AG04449 (cell line): ENCODE measurements around the gene DHH.

Source experiments
- CTCF ChIA-PET: fragments of 350-600 bp; formaldehyde crosslinking; extraction: SDS; loops from one replicate; lab custom pipeline; 2021; ENCODE audit warnings: antibody characterized with exemption; lab: Yijun Ruan, JAX
- POLR2A ChIA-PET: fragments of 400-600, 350-600 bp; formaldehyde crosslinking; extraction: SDS; loops from one replicate; lab custom pipeline; 2020; ENCODE audit warnings: antibody characterized with exemption, inconsistent platforms; lab: Yijun Ruan, JAX
- DNase-seq: peaks from one replicate; pipeline ENCODE4 v3.0.0-alpha.2; 2010; ENCODE audit warnings: low read depth, low spot score
- H3K4me3 ChIP-seq: 2 replicates; pipeline ENCODE4 v1.5.1; 2011; ENCODE audit warnings: low read depth, mild to moderate bottlenecking, control low read depth, low read length
- CTCF ChIP-seq: IDR thresholded peaks from one replicate; pipeline ENCODE4 v1.5.1; 2011; ENCODE audit warnings: mild to moderate bottlenecking, moderate library complexity, low read length, control low read depth, inconsistent platforms; ENCODE audit not compliant: insufficient read depth; ENCODE audit errors: missing control alignments

The DHH gene

GRCh38 chr12:49041881-49042484 lies 52.6 kb downstream of the DHH start:
- ChIA-PET POLR2A (no interaction called here), CTCF (interaction anchor here (1.0 to 5.6 kb wide), 8 partner anchors 12 to 51 kb away, joined by 3 to 58 read pairs (median 13); no protein-coding TSS in a partner anchor)
- TF ChIP-seq CTCF = no peak

GRCh38 chr12:49041036-49041880 lies 53.3 kb downstream of the DHH start:
- H3K4me3 ChIP-seq = no peak overlapping the region
- no peak for DNase-seq
- CTCF ChIA-PET = interaction anchor here (1.0 to 5.6 kb wide), 5 partner anchors 11 to 34 kb away, joined by 3 to 58 read pairs (median 9); no protein-coding TSS in a partner anchor
- TF ChIP-seq CTCF = no peak
- POLR2A ChIA-PET = interaction anchor here (0.6 kb wide), 1 partner anchor 135 kb away, joined by 4 read pairs; no protein-coding TSS in a partner anchor

More at GRCh38 chr12:49041881-49042484, 52.6 kb downstream of the DHH start:
- no peak overlapping the region for H3K4me3 ChIP-seq
- no peak for DNase-seq

- no peak for DNase-seq
- H3K4me3 ChIP-seq = no peak overlapping the region
- POLR2A ChIA-PET = interaction anchor here (0.6 kb wide), 1 partner anchor 134 kb away, joined by 4 read pairs; no protein-coding TSS in a partner anchor
- CTCF ChIA-PET = interaction anchor here (1.6 to 8.5 kb wide), 6 partner anchors 6 to 41 kb away, joined by 3 to 68 read pairs (median 10); no protein-coding TSS in a partner anchor
- TF ChIP-seq CTCF = no peak
Observed at GRCh38 chr12:49040364-49040855, 54.2 kb downstream of the DHH start.

- TF ChIP-seq CTCF = no peak
- POLR2A ChIA-PET = no interaction called here
- no peak for DNase-seq
Observed at GRCh38 chr12:49039421-49040363, 54.9 kb downstream of the DHH start.

GRCh38 chr12:49038291-49038955 lies 56.2 kb downstream of the DHH start:
- ChIA-PET CTCF (interaction anchor here (1.2 to 8.5 kb wide), 8 partner anchors 8 to 50 kb away, joined by 3 to 68 read pairs (median 5); no protein-coding TSS in a partner anchor), POLR2A (no interaction called here)
- H3K4me3 ChIP-seq = no peak overlapping the region
- no peak for DNase-seq
- TF ChIP-seq CTCF = no peak

More at GRCh38 chr12:49039421-49040363, 54.9 kb downstream of the DHH start:
- no peak overlapping the region for H3K4me3 ChIP-seq
- CTCF ChIA-PET = interaction anchor here (0.8 to 8.5 kb wide), 9 partner anchors 7 to 49 kb away, joined by 3 to 68 read pairs (median 4); no protein-coding TSS in a partner anchor
